GM23338 (cell line): Measurements from ENCODE around the gene GALNT16. TPM values are rescaled to one million over a fixed set of nuclear protein-coding genes. Genes with fewer than 3 reads are reported as not detected.

ENCODE experiments used
- ATAC-seq: fragments of 200-7000 bp; cut with Tn5 transposase; 3 replicates; pipeline ENCODE4 v1.9.1; 2020
- DNase-seq: peaks from one replicate; pipeline ENCODE4 v3.0.0-alpha.2; 2015; ENCODE audit warnings: low spot score
- H2AFZ ChIP-seq: fragments of 200-600 bp; sonication (generic); 2 replicates; pipeline ENCODE4 v1.8.0; 2016; ENCODE audit warnings: antibody characterized with exemption, mild to moderate bottlenecking, moderate library complexity
- H3F3A ChIP-seq: fragments of 200-600 bp; sonication (generic); replicated peaks from 2 replicates; pipeline ENCODE4 v1.8.0; 2017; ENCODE audit warnings: antibody characterized with exemption, mixed run types, low read depth
- H3K27ac ChIP-seq: fragments of 200-600 bp; sonication (generic); 2 replicates; pipeline ENCODE4 v1.6.1; 2016; ENCODE audit warnings: low read depth
- H3K27me3 ChIP-seq: fragments of 200-600 bp; sonication (generic); 2 replicates; pipeline ENCODE4 v1.8.0; 2016; ENCODE audit warnings: mild to moderate bottlenecking, mixed run types, moderate library complexity; ENCODE audit not compliant: insufficient read depth
- H3K36me3 ChIP-seq: fragments of 200-600 bp; sonication (generic); 2 replicates; pipeline ENCODE4 v1.8.0; 2016; ENCODE audit warnings: mild to moderate bottlenecking; ENCODE audit not compliant: insufficient read depth
- H3K4me1 ChIP-seq: fragments of 200-600 bp; sonication (generic); 2 replicates; pipeline ENCODE4 v1.8.0; 2016; ENCODE audit warnings: mild to moderate bottlenecking, moderate library complexity; ENCODE audit not compliant: insufficient read depth
- H3K4me2 ChIP-seq: fragments of 200-600 bp; sonication (generic); 2 replicates; pipeline ENCODE4 v1.7.1; 2017; ENCODE audit warnings: mixed run types
- H3K4me3 ChIP-seq: fragments of 200-600 bp; sonication (generic); 2 replicates; pipeline ENCODE4 v1.6.1; 2016; ENCODE audit warnings: mixed run types
- H3K79me2 ChIP-seq: fragments of 200-600 bp; sonication (generic); replicated peaks from 2 replicates; pipeline ENCODE4 v1.8.0; 2017; ENCODE audit warnings: mild to moderate bottlenecking; ENCODE audit not compliant: insufficient read depth
- H3K9me2 ChIP-seq: fragments of 200-600 bp; sonication (generic); 2 replicates; pipeline ENCODE4 v1.8.0; 2017; ENCODE audit not compliant: insufficient read depth
- H4K20me1 ChIP-seq: fragments of 200-600 bp; sonication (generic); replicated peaks from 2 replicates; pipeline ENCODE4 v1.8.0; 2017; ENCODE audit warnings: mild to moderate bottlenecking; ENCODE audit not compliant: insufficient read depth
- H3K27ac Mint-ChIP-seq: 2 replicates; pipeline ENCODE4 v1.8.0; 2020; ENCODE audit warnings: inconsistent platforms, mild to moderate bottlenecking, moderate library complexity, mixed read lengths
- H3K27me3 Mint-ChIP-seq: 3 replicates; pipeline ENCODE4 v1.8.0; 2022; ENCODE audit warnings: low read depth, mild to moderate bottlenecking, moderate library complexity, mixed read lengths, inconsistent platforms; ENCODE audit not compliant: insufficient read depth, poor library complexity
- H3K36me3 Mint-ChIP-seq: 3 replicates; pipeline ENCODE4 v1.8.0; 2021; ENCODE audit warnings: low read depth, mild to moderate bottlenecking, inconsistent platforms, moderate library complexity, mixed read lengths
- H3K4me1 Mint-ChIP-seq: 3 replicates; pipeline ENCODE4 v1.8.0; 2020; ENCODE audit warnings: mild to moderate bottlenecking, inconsistent platforms, mixed read lengths
- H3K4me3 Mint-ChIP-seq: 3 replicates; pipeline ENCODE4 v1.8.0; 2021; ENCODE audit warnings: moderate library complexity, mild to moderate bottlenecking, inconsistent platforms, mixed read lengths
- H3K9me3 Mint-ChIP-seq: 3 replicates; pipeline ENCODE4 v1.8.0; 2020; ENCODE audit warnings: moderate library complexity, mild to moderate bottlenecking, inconsistent platforms, mixed read lengths
- CREB1 ChIP-seq: fragments of 250-450 bp; sonication (Bioruptor Pico); IDR thresholded peaks from 2 replicates; pipeline ENCODE4 v1.5.0; 2020; ENCODE audit warnings: low read depth, mild to moderate bottlenecking, moderate library complexity
- CTCF ChIP-seq, 2 experiments: fragments of 200-600 bp in 1 of 2; sonication (generic) in 1 of 2; conservative IDR thresholded peaks; 2 replicates each; pipeline versions ENCODE4 v1.5.1 to v1.6.1; 2016 to 2017; ENCODE audit warnings: antibody characterized with exemption in 2 of 2, low read depth in 2 of 2, mild to moderate bottlenecking in 2 of 2, moderate library complexity in 1 of 2
- ETS1 ChIP-seq: IDR thresholded peaks from 2 replicates; pipeline ENCODE4 v1.6.1; 2016; ENCODE audit warnings: antibody characterized with exemption
- EZH2 ChIP-seq: fragments of 200-600 bp; sonication (generic); IDR thresholded peaks from one replicate; pipeline ENCODE4 v1.8.0; 2017; ENCODE audit warnings: antibody characterized with exemption, mild to moderate bottlenecking, low read depth; ENCODE audit not compliant: unreplicated experiment
- EZH2phosphoT487 ChIP-seq: fragments of 200-600 bp; sonication (generic); IDR thresholded peaks from one replicate; pipeline ENCODE4 v1.8.1; 2018; ENCODE audit warnings: antibody characterized with exemption; ENCODE audit not compliant: unreplicated experiment
- JUNB ChIP-seq: IDR thresholded peaks from one replicate; pipeline ENCODE4 v1.6.1; 2016; ENCODE audit warnings: antibody characterized with exemption; ENCODE audit not compliant: unreplicated experiment
- ZNF114 ChIP-seq: fragments of 250-450 bp; sonication (Bioruptor Pico); IDR thresholded peaks from 2 replicates; pipeline ENCODE4 v1.5.0; 2020; ENCODE audit warnings: mild to moderate bottlenecking, moderate library complexity
- ZNF462 ChIP-seq: fragments of 250-450 bp; sonication (Bioruptor Pico); IDR thresholded peaks from 2 replicates; pipeline ENCODE4 v1.5.0; 2020; ENCODE audit warnings: mild to moderate bottlenecking, moderate library complexity
- polyA plus RNA-seq: library from polyadenylated mRNA; unstranded; fragments of >200 nt; fragmentation: Nextera tagmentation; extraction: Ambion mirVana; gene quantifications from 2 replicates; pipeline ENCODE4 v1.2.1, GENCODE V29; 2016
- total RNA-seq: library from RNA; depleted of rRNA; stranded (reverse); fragments of >200 nt; shearing (Covaris generic); gene quantifications from 2 replicates; pipeline ENCODE4 v1.2.3, GENCODE V29; 2014

GALNT16 gene
- total and polyA plus RNA-seq, 2 experiments from 2014 or later = 1.5 to 2.9 TPM

DNA sequence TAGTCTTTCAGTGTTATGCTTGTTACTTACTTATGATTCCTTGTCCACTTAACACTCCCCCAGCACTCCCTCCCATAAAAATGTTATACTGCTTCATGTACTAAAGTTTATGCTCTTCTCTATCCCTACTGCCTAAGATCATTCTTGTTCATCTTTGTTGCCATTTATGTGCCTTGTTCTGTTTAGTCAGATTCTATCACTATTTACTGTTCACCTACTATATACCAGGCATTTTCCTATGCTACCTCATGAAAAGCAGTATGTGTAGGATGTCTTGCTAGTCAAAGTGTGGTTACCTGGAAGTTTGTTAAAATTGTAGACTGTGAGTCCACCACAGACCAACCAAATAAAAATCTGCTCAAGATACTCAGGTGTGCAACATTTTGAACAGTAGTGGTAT, 114.3 kb downstream of the GALNT16 start:
- H4K20me1 ChIP-seq = peaks cover 22% of the 10 kb centered on the region
- H3K4me3 Mint-ChIP-seq = no peak overlapping the region
- H3K4me1 Mint-ChIP-seq = peaks cover 2% of the 10 kb centered on the region; the same call in 1 of the 3 replicates
- H3K27me3 Mint-ChIP-seq = peaks cover 5% of the 10 kb centered on the region
- H2AFZ ChIP-seq = no peak overlapping the region
- H3K36me3 ChIP-seq = peaks cover 15% of the 10 kb centered on the region
- H3F3A ChIP-seq = no peaks in the 10 kb centered on the region
- H3K27me3 ChIP-seq = no peaks in the 10 kb centered on the region
- peaks cover 5% of the 10 kb centered on the region; the same call in 1 of the 3 replicates for H3K9me3 Mint-ChIP-seq
- no peaks in the 10 kb centered on the region for H3K4me1 ChIP-seq
- DNase-seq (no peak), ATAC-seq (no peak)
- H3K4me2 ChIP-seq = no peak overlapping the region
- H3K9me2 ChIP-seq = no peaks in the 10 kb centered on the region
- 0 out of 2 replicates have a peak, but pooled peaks cover 6% of the 10 kb centered on the region for H3K79me2 ChIP-seq
- H3K27ac ChIP-seq = no peak overlapping the region
- H3K36me3 Mint-ChIP-seq = peaks cover 35% of the 10 kb centered on the region; the same call in 2 of the 3 replicates
- no peak for TF ChIP-seq CREB1
- no peak for TF ChIP-seq ZNF114 (CRISPR knock-in tag)
- no peak for TF ChIP-seq EZH2
- TF ChIP-seq ETS1 = no peak
- TF ChIP-seq CTCF (conservative IDR thresholded peaks at IDR 0.05; ENCODE audit: low read depth in 2 of 2) = no peak
- TF ChIP-seq EZH2phosphoT487 = no peak
- no peak for TF ChIP-seq JUNB
- TF ChIP-seq ZNF462 (CRISPR knock-in tag) = no peak
- no peak overlapping the region for H3K4me3 ChIP-seq
- H3K27ac Mint-ChIP-seq = no peak overlapping the region
